ENCODE results near the gene PRKD1.

PRKD1 gene

GRCh38 chr14:29821661-29822429 is 105.8 kb downstream of the PRKD1 start:
- no peaks in the 10 kb centered on the region for H3K9me3 ChIP-seq (ENCODE audit: insufficient read depth, low read depth, low read length)
- H3K9ac ChIP-seq (ENCODE audit: low read depth, low read length, poor library complexity, severe bottlenecking) = no peak overlapping the region
- H2AFZ ChIP-seq (ENCODE audit: low read length) = no peak overlapping the region
- H4K20me1 ChIP-seq (ENCODE audit: insufficient read depth, low read length, poor library complexity, severe bottlenecking) = no peaks in the 10 kb centered on the region
- H3K36me3 ChIP-seq (ENCODE audit: insufficient read depth, low read length) = no peaks in the 10 kb centered on the region
- TF ChIP-seq EZH2phosphoT487 (IDR thresholded peaks at IDR 0.05; ENCODE audit: borderline replicate concordance) = no peak
- no peak for TF ChIP-seq CTCF (conservative IDR thresholded peaks at IDR 0.05; ENCODE audit: low read length)
- no peaks in the 10 kb centered on the region for H3K4me1 ChIP-seq (ENCODE audit: insufficient read depth, low read length, poor library complexity, severe bottlenecking)
- H3K79me2 ChIP-seq (ENCODE audit: insufficient read depth, low read length) = no peaks in the 10 kb centered on the region
- H3K4me2 ChIP-seq (ENCODE audit: low read depth, low read length, poor library complexity, severe bottlenecking) = no peak overlapping the region
- no peak overlapping the region for H3K4me3 ChIP-seq (ENCODE audit: low read length, poor library complexity, severe bottlenecking)
- no peaks in the 10 kb centered on the region for H3F3A ChIP-seq (ENCODE audit: low read depth)
- no peaks in the 10 kb centered on the region for H3K27me3 ChIP-seq (ENCODE audit: insufficient read depth, low read length, poor library complexity, severe bottlenecking)
- H3K9me2 ChIP-seq (replicated peaks; ENCODE audit: low read depth, low read length) = no peaks in the 10 kb centered on the region

- Histone ChIP-seq H3K4me3 (ENCODE audit: low read length, poor library complexity, severe bottlenecking) (no peak overlapping the region), H3K4me1 (ENCODE audit: insufficient read depth, low read length, poor library complexity, severe bottlenecking) (no peaks in the 10 kb centered on the region), H3K9me3 (ENCODE audit: insufficient read depth, low read depth, low read length) (no peaks in the 10 kb centered on the region), H2AFZ (ENCODE audit: low read length) (no peak overlapping the region), H3K27me3 (ENCODE audit: insufficient read depth, low read length, poor library complexity, severe bottlenecking) (no peaks in the 10 kb centered on the region), H3K4me2 (ENCODE audit: low read depth, low read length, poor library complexity, severe bottlenecking) (no peak overlapping the region), H3K79me2 (ENCODE audit: insufficient read depth, low read length) (no peaks in the 10 kb centered on the region), H4K20me1 (ENCODE audit: insufficient read depth, low read length, poor library complexity, severe bottlenecking) (no peaks in the 10 kb centered on the region), H3K9ac (ENCODE audit: low read depth, low read length, poor library complexity, severe bottlenecking) (no peak overlapping the region), H3K9me2 (replicated peaks; ENCODE audit: low read depth, low read length) (no peaks in the 10 kb centered on the region), H3F3A (ENCODE audit: low read depth) (no peaks in the 10 kb centered on the region), H3K36me3 (ENCODE audit: insufficient read depth, low read length) (no peaks in the 10 kb centered on the region)
- TF ChIP-seq EZH2phosphoT487 (IDR thresholded peaks at IDR 0.05; ENCODE audit: borderline replicate concordance) = no peak
- no peak for TF ChIP-seq CTCF (conservative IDR thresholded peaks at IDR 0.05; ENCODE audit: low read length)
These were observed 106.4 kb downstream of the PRKD1 start for GRCh38 chr14:29821242-29821641.

GRCh38 chr14:29820785-29821184 is 106.9 kb downstream of the PRKD1 start:
- Histone ChIP-seq H3F3A (ENCODE audit: low read depth) (no peaks in the 10 kb centered on the region), H3K9me3 (ENCODE audit: insufficient read depth, low read depth, low read length) (no peaks in the 10 kb centered on the region), H3K36me3 (ENCODE audit: insufficient read depth, low read length) (no peaks in the 10 kb centered on the region), H3K9ac (ENCODE audit: low read depth, low read length, poor library complexity, severe bottlenecking) (no peak overlapping the region), H2AFZ (ENCODE audit: low read length) (no peak overlapping the region), H3K9me2 (replicated peaks; ENCODE audit: low read depth, low read length) (no peaks in the 10 kb centered on the region), H3K4me1 (ENCODE audit: insufficient read depth, low read length, poor library complexity, severe bottlenecking) (no peaks in the 10 kb centered on the region), H3K4me3 (ENCODE audit: low read length, poor library complexity, severe bottlenecking) (no peak overlapping the region), H3K27me3 (ENCODE audit: insufficient read depth, low read length, poor library complexity, severe bottlenecking) (no peaks in the 10 kb centered on the region), H3K79me2 (ENCODE audit: insufficient read depth, low read length) (no peaks in the 10 kb centered on the region), H3K4me2 (ENCODE audit: low read depth, low read length, poor library complexity, severe bottlenecking) (no peak overlapping the region), H4K20me1 (ENCODE audit: insufficient read depth, low read length, poor library complexity, severe bottlenecking) (no peaks in the 10 kb centered on the region)
- TF ChIP-seq EZH2phosphoT487 (IDR thresholded peaks at IDR 0.05; ENCODE audit: borderline replicate concordance) (no peak), CTCF (conservative IDR thresholded peaks at IDR 0.05; ENCODE audit: low read length) (no peak)
